HepG2 (cell line): ENCODE results near the gene PCBP1. TPM values are rescaled to one million over a fixed set of nuclear protein-coding genes. Genes with fewer than 3 reads are reported as not detected.
A peak's percentile ranks its signal among the peaks of the same experiment; 100 is the strongest.

Experiments used
- BORCS8-MEF2B ChIP-seq: sonication (generic); formaldehyde crosslinking; IDR thresholded peaks from 2 replicates; pipeline ENCODE4 v1.8.0; 2022; ENCODE audit warnings: mild to moderate bottlenecking, missing genetic modification reagents
- NFYC ChIP-seq: IDR thresholded peaks from 2 replicates; pipeline ENCODE4 v1.6.1; 2016; ENCODE audit warnings: missing genetic modification reagents, missing compliant biosample characterization
- RFX5 ChIP-seq: IDR thresholded peaks from 2 replicates; pipeline ENCODE4 v1.6.1; 2011; ENCODE audit warnings: low read depth, low read length, improper control_type of control experiment
- TCF7L2 ChIP-seq: IDR thresholded peaks from 2 replicates; pipeline ENCODE4 v1.6.1; 2011; ENCODE audit warnings: mild to moderate bottlenecking, low read depth, low read length, moderate library complexity
- ZNF17 ChIP-seq: sonication (generic); formaldehyde crosslinking; IDR thresholded peaks from 2 replicates; pipeline ENCODE4 v1.5.0; 2020; ENCODE audit warnings: mild to moderate bottlenecking, missing genetic modification reagents
- ZNF383 ChIP-seq: sonication (generic); formaldehyde crosslinking; IDR thresholded peaks from 2 replicates; pipeline ENCODE4 v1.4.0; 2020; ENCODE audit warnings: missing genetic modification reagents, mild to moderate bottlenecking, borderline replicate concordance
- ZNF543 ChIP-seq: sonication (generic); formaldehyde crosslinking; IDR thresholded peaks from 2 replicates; pipeline ENCODE4 v1.4.0; 2020; ENCODE audit warnings: mild to moderate bottlenecking, missing genetic modification reagents
- ZNF572 ChIP-seq: sonication (generic); formaldehyde crosslinking; IDR thresholded peaks from 2 replicates; pipeline ENCODE4 v1.5.1; 2020; ENCODE audit warnings: mild to moderate bottlenecking, missing genetic modification reagents
- ZNF605 ChIP-seq: sonication (generic); formaldehyde crosslinking; IDR thresholded peaks from 2 replicates; pipeline ENCODE4 v1.8.0; 2022; ENCODE audit warnings: mild to moderate bottlenecking, missing genetic modification reagents
- ZNF841 ChIP-seq: sonication (generic); formaldehyde crosslinking; IDR thresholded peaks from 2 replicates; pipeline ENCODE4 v1.8.1; 2023; ENCODE audit warnings: missing genetic modification reagents, borderline replicate concordance
- polyA plus RNA-seq, 8 experiments: library from polyadenylated mRNA; depleted of rRNA in 3 of 8; stranded (reverse) in 7 of 8; unstranded in 1 of 8; fragments of >200 nt; fragmentation: Illumina TruSeq in 4 of 8; extraction: Trizol in 4 of 8; gene quantifications; 2 replicates each; pipeline versions ENCODE4 v1.2.1 to v1.2.3, GENCODE V29; 2011 to 2016; ENCODE audit warnings: low read depth in 4 of 8, missing spikeins in 1 of 8, mixed read lengths in 1 of 8; ENCODE audit not compliant: insufficient read depth in 1 of 8
- total RNA-seq, 5 experiments: library from RNA; depleted of rRNA; stranded (reverse); fragments of >200 nt; fragmentation: Illumina TruSeq; extraction: Trizol; gene quantifications; 2 replicates each; pipeline ENCODE4 v1.2.3, GENCODE V29; 2016; ENCODE audit warnings: low read depth in 1 of 5
- TF ChIP-seq, protein P1 (sequence below): sonication (generic); formaldehyde crosslinking; IDR thresholded peaks from 2 replicates; pipeline ENCODE4 v1.5.0; 2020; ENCODE audit warnings: missing genetic modification reagents, mild to moderate bottlenecking, borderline replicate concordance
- TF ChIP-seq, protein P2 (sequence below), 2 experiments: sonication (generic) in 1 of 2; formaldehyde crosslinking in 1 of 2; IDR thresholded peaks; 2 replicates each; pipeline versions ENCODE4 v1.5.1 to v1.6.1; 2011 to 2020; ENCODE audit warnings: borderline replicate concordance in 1 of 2, low read depth in 1 of 2, low read length in 1 of 2, mild to moderate bottlenecking in 1 of 2, missing genetic modification reagents in 1 of 2, moderate library complexity in 1 of 2
- TF ChIP-seq, protein P3 (sequence below): sonication (generic); formaldehyde crosslinking; IDR thresholded peaks from 2 replicates; pipeline ENCODE4 v1.5.0; 2020; ENCODE audit warnings: mild to moderate bottlenecking, missing genetic modification reagents
- TF ChIP-seq, protein P4 (sequence below): sonication (generic); formaldehyde crosslinking; IDR thresholded peaks from 2 replicates; pipeline ENCODE4 v1.8.0; 2022; ENCODE audit warnings: low read depth, missing genetic modification reagents
- TF ChIP-seq, protein P5 (sequence below): sonication (generic); formaldehyde crosslinking; conservative IDR thresholded peaks from 2 replicates; pipeline ENCODE4 v1.8.1; 2023; ENCODE audit warnings: missing genetic modification reagents

Gene PCBP1
- total and polyA plus RNA-seq, 2 of the 13 experiments (the other 11 are each of a cell fraction or from before 2014, with no cell fraction given): 32.0 to 137 TPM

DNA sequence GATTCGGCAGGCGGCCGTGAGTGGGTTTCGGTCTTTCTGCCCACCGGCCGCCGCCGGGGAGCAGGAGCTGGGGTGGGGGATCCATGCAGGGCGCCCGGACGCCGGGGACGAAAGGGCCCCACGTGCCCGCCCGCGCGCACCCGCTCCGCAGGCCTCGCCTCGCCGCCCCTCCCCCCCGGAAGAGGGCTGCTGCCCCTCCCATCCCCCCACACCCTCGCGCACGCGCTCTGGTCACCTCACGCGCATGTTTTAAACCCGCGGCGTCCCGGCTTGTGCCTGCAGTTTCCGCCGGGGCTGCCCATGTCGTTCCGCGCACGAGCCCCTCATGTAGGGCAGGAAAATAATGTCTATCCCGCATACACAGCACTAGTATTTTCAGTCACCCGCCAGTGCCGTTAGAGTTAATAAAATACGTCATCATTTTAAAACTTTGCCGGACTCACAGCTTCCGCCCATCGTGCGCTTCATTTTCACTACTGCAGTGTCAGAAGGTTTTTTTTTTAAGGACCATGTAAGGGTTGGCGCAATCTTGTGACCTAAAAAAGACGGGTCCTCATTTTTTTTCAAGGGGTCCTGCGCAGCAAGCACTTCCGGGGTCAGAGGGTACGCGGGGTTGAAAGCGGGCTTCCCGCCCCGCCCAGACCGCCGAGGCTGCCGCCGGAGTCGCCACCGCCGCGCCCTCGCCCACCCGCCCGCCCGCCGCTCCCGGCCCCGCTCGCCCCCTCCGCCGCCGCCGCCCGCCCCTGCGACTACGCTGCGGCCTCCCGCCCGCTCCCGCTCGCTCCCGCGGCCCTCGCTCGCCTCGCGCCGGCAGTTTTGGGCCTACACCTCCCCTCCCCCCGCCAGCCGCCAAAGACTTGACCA is at the start of gene PCBP1 (continued):
- TF ChIP-seq ZNF543 (CRISPR knock-in tag) (no peak), ZNF383 (no peak), ZNF605 (CRISPR knock-in tag) (peak; percentile 42; the same call in 1 of the 2 replicates), BORCS8-MEF2B (CRISPR knock-in tag) (no peak), NFYC (CRISPR knock-in tag) (no peak), ZNF841 (0 out of 2 replicates have a peak, but pooled peaks have one; percentile 80), ZNF572 (CRISPR knock-in tag) (peak; percentile 70; the same call in 1 of the 2 replicates), TCF7L2 (no peak), RFX5 (no peak; the same call in 1 of the 2 replicates), ZNF17 (no peak)
- TF ChIP-seq, protein P1, sequence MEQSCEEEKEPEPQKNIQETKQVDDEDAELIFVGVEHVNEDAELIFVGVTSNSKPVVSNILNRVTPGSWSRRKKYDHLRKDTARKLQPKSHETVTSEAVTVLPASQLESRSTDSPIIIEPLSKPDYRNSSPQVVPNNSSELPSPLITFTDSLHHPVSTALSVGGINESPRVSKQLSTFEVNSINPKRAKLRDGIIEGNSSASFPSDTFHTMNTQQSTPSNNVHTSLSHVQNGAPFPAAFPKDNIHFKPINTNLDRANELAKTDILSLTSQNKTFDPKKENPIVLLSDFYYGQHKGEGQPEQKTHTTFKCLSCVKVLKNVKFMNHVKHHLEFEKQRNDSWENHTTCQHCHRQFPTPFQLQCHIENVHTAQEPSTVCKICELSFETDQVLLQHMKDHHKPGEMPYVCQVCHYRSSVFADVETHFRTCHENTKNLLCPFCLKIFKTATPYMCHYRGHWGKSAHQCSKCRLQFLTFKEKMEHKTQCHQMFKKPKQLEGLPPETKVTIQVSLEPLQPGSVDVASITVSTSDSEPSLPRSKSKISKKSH (CRISPR knock-in tag): no peak
- TF ChIP-seq, protein P2, sequence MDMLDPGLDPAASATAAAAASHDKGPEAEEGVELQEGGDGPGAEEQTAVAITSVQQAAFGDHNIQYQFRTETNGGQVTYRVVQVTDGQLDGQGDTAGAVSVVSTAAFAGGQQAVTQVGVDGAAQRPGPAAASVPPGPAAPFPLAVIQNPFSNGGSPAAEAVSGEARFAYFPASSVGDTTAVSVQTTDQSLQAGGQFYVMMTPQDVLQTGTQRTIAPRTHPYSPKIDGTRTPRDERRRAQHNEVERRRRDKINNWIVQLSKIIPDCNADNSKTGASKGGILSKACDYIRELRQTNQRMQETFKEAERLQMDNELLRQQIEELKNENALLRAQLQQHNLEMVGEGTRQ (IDR thresholded peaks at IDR 0.05; ENCODE audit: low read depth, low read length): no peak
- TF ChIP-seq, protein P2 (CRISPR knock-in tag; IDR thresholded peaks at IDR 0.05; ENCODE audit: borderline replicate concordance): no peak
- TF ChIP-seq, protein P3, sequence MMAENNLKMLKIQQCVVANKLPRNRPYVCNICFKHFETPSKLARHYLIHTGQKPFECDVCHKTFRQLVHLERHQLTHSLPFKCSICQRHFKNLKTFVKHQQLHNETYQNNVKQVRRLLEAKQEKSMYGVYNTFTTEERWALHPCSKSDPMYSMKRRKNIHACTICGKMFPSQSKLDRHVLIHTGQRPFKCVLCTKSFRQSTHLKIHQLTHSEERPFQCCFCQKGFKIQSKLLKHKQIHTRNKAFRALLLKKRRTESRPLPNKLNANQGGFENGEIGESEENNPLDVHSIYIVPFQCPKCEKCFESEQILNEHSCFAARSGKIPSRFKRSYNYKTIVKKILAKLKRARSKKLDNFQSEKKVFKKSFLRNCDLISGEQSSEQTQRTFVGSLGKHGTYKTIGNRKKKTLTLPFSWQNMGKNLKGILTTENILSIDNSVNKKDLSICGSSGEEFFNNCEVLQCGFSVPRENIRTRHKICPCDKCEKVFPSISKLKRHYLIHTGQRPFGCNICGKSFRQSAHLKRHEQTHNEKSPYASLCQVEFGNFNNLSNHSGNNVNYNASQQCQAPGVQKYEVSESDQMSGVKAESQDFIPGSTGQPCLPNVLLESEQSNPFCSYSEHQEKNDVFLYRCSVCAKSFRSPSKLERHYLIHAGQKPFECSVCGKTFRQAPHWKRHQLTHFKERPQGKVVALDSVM (CRISPR knock-in tag): no peak
- TF ChIP-seq, protein P4, sequence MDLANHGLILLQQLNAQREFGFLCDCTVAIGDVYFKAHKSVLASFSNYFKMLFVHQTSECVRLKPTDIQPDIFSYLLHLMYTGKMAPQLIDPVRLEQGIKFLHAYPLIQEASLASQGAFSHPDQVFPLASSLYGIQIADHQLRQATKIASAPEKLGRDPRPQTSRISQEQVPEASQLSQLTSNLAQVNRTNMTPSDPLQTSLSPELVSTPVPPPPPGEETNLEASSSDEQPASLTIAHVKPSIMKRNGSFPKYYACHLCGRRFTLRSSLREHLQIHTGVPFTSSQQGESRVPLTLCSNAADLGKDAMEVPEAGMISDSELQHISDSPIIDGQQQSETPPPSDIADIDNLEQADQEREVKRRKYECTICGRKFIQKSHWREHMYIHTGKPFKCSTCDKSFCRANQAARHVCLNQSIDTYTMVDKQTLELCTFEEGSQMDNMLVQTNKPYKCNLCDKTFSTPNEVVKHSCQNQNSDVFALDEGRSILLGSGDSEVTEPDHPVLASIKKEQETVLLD (CRISPR knock-in tag): peak; percentile 78
- TF ChIP-seq, protein P5, sequence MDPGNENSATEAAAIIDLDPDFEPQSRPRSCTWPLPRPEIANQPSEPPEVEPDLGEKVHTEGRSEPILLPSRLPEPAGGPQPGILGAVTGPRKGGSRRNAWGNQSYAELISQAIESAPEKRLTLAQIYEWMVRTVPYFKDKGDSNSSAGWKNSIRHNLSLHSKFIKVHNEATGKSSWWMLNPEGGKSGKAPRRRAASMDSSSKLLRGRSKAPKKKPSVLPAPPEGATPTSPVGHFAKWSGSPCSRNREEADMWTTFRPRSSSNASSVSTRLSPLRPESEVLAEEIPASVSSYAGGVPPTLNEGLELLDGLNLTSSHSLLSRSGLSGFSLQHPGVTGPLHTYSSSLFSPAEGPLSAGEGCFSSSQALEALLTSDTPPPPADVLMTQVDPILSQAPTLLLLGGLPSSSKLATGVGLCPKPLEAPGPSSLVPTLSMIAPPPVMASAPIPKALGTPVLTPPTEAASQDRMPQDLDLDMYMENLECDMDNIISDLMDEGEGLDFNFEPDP (CRISPR knock-in tag): 0 out of 2 replicates have a peak, but pooled peaks have one; percentile 12
